HepG2 (cell line): ENCODE results near the gene SLC24A4.

Experiments
- CTCF ChIP-seq: sonication (generic); formaldehyde crosslinking; IDR thresholded peaks from 2 replicates; pipeline ENCODE4 v1.5.0; 2020; ENCODE audit warnings: mild to moderate bottlenecking, missing genetic modification reagents, moderate library complexity
- FOXK2 ChIP-seq: fragments of 450-650 bp; IDR thresholded peaks from 2 replicates; pipeline ENCODE4 v1.6.1; 2016
- FOXM1 ChIP-seq: sonication (generic); formaldehyde crosslinking; IDR thresholded peaks from 2 replicates; pipeline ENCODE4 v1.5.0; 2020; ENCODE audit warnings: missing genetic modification reagents
- KLF16 ChIP-seq, 2 experiments: sonication (generic) in 1 of 2; formaldehyde crosslinking in 1 of 2; IDR thresholded peaks; 2 replicates each; pipeline versions ENCODE4 v1.6.1 to v1.8.0; 2016 to 2023; ENCODE audit warnings: missing genetic modification reagents in 2 of 2, missing compliant biosample characterization in 1 of 2
- MAFF ChIP-seq: IDR thresholded peaks from 2 replicates; pipeline ENCODE4 v1.6.1; 2011; ENCODE audit warnings: low read depth, low read length, improper control_type of control experiment
- TCF7 ChIP-seq: sonication (generic); IDR thresholded peaks from 2 replicates; pipeline ENCODE4 v1.6.1; 2016; ENCODE audit warnings: antibody characterized with exemption, low read depth
- TRIM22 ChIP-seq: fragments of 450-650 bp; IDR thresholded peaks from 2 replicates; pipeline ENCODE4 v1.6.1; 2017
- ZNF263 ChIP-seq: sonication (generic); formaldehyde crosslinking; IDR thresholded peaks from 2 replicates; pipeline ENCODE4 v1.4.0; 2020; ENCODE audit warnings: missing genetic modification reagents

- no peak for TF ChIP-seq MAFF
- TF ChIP-seq KLF16 (CRISPR knock-in tag; IDR thresholded peaks at IDR 0.05): no peak
- TF ChIP-seq ZNF263 (CRISPR knock-in tag): no peak
- no peak for TF ChIP-seq TRIM22
- no peak for TF ChIP-seq CTCF (CRISPR knock-in tag)
- no peak for TF ChIP-seq FOXK2
- no peak for TF ChIP-seq TCF7
- TF ChIP-seq FOXM1 (CRISPR knock-in tag): no peak
Observed at GRCh38 chr14:92539875-92540274, 216.9 kb downstream of the SLC24A4 start.
